ENCODE data around the gene CCDC54.

DNA sequence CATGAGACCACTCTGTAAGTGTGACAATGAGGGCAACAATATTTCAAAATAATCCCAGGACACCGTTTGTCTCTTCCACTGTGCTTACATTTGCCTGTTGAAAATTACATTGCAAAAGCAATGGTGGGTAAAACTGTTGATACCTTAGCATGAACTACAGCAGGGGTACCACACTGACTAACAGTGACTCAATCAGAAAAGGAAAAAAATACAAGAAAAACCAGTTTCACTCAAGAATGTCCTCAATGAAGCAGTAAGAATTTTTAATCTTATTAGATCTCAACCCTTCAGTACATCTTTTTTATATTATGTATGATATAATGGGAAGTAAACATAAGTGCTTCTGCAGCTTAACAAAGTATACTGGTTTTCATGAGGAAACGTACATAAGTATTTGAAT, 1.6 kb upstream of the CCDC54 start:
- TF ChIP-seq, protein P1, sequence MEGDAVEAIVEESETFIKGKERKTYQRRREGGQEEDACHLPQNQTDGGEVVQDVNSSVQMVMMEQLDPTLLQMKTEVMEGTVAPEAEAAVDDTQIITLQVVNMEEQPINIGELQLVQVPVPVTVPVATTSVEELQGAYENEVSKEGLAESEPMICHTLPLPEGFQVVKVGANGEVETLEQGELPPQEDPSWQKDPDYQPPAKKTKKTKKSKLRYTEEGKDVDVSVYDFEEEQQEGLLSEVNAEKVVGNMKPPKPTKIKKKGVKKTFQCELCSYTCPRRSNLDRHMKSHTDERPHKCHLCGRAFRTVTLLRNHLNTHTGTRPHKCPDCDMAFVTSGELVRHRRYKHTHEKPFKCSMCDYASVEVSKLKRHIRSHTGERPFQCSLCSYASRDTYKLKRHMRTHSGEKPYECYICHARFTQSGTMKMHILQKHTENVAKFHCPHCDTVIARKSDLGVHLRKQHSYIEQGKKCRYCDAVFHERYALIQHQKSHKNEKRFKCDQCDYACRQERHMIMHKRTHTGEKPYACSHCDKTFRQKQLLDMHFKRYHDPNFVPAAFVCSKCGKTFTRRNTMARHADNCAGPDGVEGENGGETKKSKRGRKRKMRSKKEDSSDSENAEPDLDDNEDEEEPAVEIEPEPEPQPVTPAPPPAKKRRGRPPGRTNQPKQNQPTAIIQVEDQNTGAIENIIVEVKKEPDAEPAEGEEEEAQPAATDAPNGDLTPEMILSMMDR (IDR thresholded peaks at IDR 0.05), result no peak
- no peak for TF ChIP-seq EZH2phosphoT487 (IDR thresholded peaks at IDR 0.05)

Data from neural progenitor cell (in vitro differentiated cells).